ENCODE results near the gene PGM2L1.

Gene PGM2L1

GRCh38 chr11:74398244-74399159 lies at the start of gene PGM2L1:
Gene PGM2L1 (minus strand): TSS chr11:74398433. CDS start chr11:74398161, 272 bp downstream.
- DNase-seq (ENCODE audit: extremely low spot score): peak; percentile 89
- peak; percentile 76 for TF ChIP-seq SUZ12 (IDR thresholded peaks at IDR 0.05)
- TF ChIP-seq L3MBTL2 (conservative IDR thresholded peaks at IDR 0.05): peak; percentile 68
- TF ChIP-seq SP1 (IDR thresholded peaks at IDR 0.05): no peak
- TF ChIP-seq FOXM1 (IDR thresholded peaks at IDR 0.05; ENCODE audit: borderline replicate concordance): peak; percentile 41; the same call in 1 of the 2 replicates
- no peak for TF ChIP-seq ELF4 (IDR thresholded peaks at IDR 0.05)
- no peak for TF ChIP-seq NFRKB (IDR thresholded peaks at IDR 0.05)
- TF ChIP-seq PKNOX1 (IDR thresholded peaks at IDR 0.05): 0 out of 2 replicates have a peak, but pooled peaks have one; percentile 37
- no peak for TF ChIP-seq CTBP1 (IDR thresholded peaks at IDR 0.05; ENCODE audit: borderline replicate concordance)
- ChIA-PET POLR2A (interaction anchor here (0.6 to 2.6 kb wide), 21 partner anchors 9 to 195 kb away, joined by 3 to 28 read pairs (median 4); partner anchors contain the start of gene LIPT2), CTCF (interaction anchor here (1.0 kb wide), 1 partner anchor 9 kb away, joined by 3 read pairs; no protein-coding TSS in a partner anchor)

GRCh38 chr11:74447720-74448119 lies 49.5 kb upstream of the PGM2L1 start:
- CTCF ChIA-PET: interaction anchor here (0.5 kb wide), 1 partner anchor 40 kb away, joined by 3 read pairs; no protein-coding TSS in a partner anchor
- TF ChIP-seq ELF4 (IDR thresholded peaks at IDR 0.05): no peak
- no peak for DNase-seq (ENCODE audit: extremely low spot score)
- POLR2A ChIA-PET: no interaction called here

GRCh38 chr11:74446532-74446938 lies 48.3 kb upstream of the PGM2L1 start:
- ChIA-PET POLR2A (no interaction called here), CTCF (interaction anchor here (0.7 kb wide), 1 partner anchor 57 kb away, joined by 3 read pairs; no protein-coding TSS in a partner anchor)
- no peak for DNase-seq (ENCODE audit: extremely low spot score)
- no peak for TF ChIP-seq CTBP1 (IDR thresholded peaks at IDR 0.05; ENCODE audit: borderline replicate concordance)
- no peak for TF ChIP-seq ZNF384 (IDR thresholded peaks at IDR 0.05)
- TF ChIP-seq LEF1 (IDR thresholded peaks at IDR 0.05; ENCODE audit: borderline replicate concordance): no peak
- no peak for TF ChIP-seq FOXM1 (IDR thresholded peaks at IDR 0.05; ENCODE audit: borderline replicate concordance)
- TF ChIP-seq ARNT (IDR thresholded peaks at IDR 0.05): no peak
- no peak for TF ChIP-seq BHLHE40 (IDR thresholded peaks at IDR 0.05; ENCODE audit: borderline replicate concordance)
- TF ChIP-seq FOXK2 (IDR thresholded peaks at IDR 0.05): no peak
- no peak for TF ChIP-seq NFRKB (IDR thresholded peaks at IDR 0.05)
- TF ChIP-seq SP1 (IDR thresholded peaks at IDR 0.05): no peak
- no peak for TF ChIP-seq ELF4 (IDR thresholded peaks at IDR 0.05)
- no peak for TF ChIP-seq L3MBTL2 (conservative IDR thresholded peaks at IDR 0.05)
- TF ChIP-seq FOXA1 (IDR thresholded peaks at IDR 0.05): no peak

GRCh38 chr11:74444173-74444826 lies 46.1 kb upstream of the PGM2L1 start:
- DNase-seq (ENCODE audit: extremely low spot score): no peak
- POLR2A ChIA-PET: interaction anchor here (0.7 to 3.0 kb wide), 5 partner anchors 46 to 148 kb away, joined by 3 to 17 read pairs (median 5); partner anchors contain the start of genes PGM2L1 and POLD3
- CTCF ChIA-PET: interaction anchor here (0.7 to 2.6 kb wide), 3 partner anchors 9 to 55 kb away, joined by 3 to 13 read pairs (median 7); no protein-coding TSS in a partner anchor
- TF ChIP-seq NFRKB (IDR thresholded peaks at IDR 0.05) (no peak), L3MBTL2 (conservative IDR thresholded peaks at IDR 0.05) (no peak), TARDBP (IDR thresholded peaks at IDR 0.05) (no peak)

GRCh38 chr11:74443071-74443864 lies 45.0 kb upstream of the PGM2L1 start:
- no peak for TF ChIP-seq TARDBP (IDR thresholded peaks at IDR 0.05)
- ChIA-PET POLR2A (interaction anchor here (1.5 to 3.0 kb wide), 3 partner anchors 45 to 149 kb away, joined by 5 to 17 read pairs (median 5); partner anchors contain the start of genes PGM2L1 and POLD3), CTCF (interaction anchor here (0.7 to 2.6 kb wide), 5 partner anchors 10 to 54 kb away, joined by 3 to 13 read pairs (median 4); no protein-coding TSS in a partner anchor)
- DNase-seq (ENCODE audit: extremely low spot score): peak; percentile 35

GRCh38 chr11:74442636-74443035 lies 44.4 kb upstream of the PGM2L1 start:
- CTCF ChIA-PET: interaction anchor here (1.0 to 1.1 kb wide), 2 partner anchors 11 to 54 kb away, joined by 3 to 4 read pairs; no protein-coding TSS in a partner anchor
- TF ChIP-seq LEF1 (IDR thresholded peaks at IDR 0.05; ENCODE audit: borderline replicate concordance) (no peak), FOXM1 (IDR thresholded peaks at IDR 0.05; ENCODE audit: borderline replicate concordance) (no peak), NFRKB (IDR thresholded peaks at IDR 0.05) (no peak), FOXK2 (IDR thresholded peaks at IDR 0.05) (no peak), L3MBTL2 (conservative IDR thresholded peaks at IDR 0.05) (no peak), ARNT (IDR thresholded peaks at IDR 0.05) (no peak), HDGF (IDR thresholded peaks at IDR 0.05; ENCODE audit: borderline replicate concordance) (no peak), BHLHE40 (IDR thresholded peaks at IDR 0.05; ENCODE audit: borderline replicate concordance) (no peak), ZNF384 (IDR thresholded peaks at IDR 0.05) (no peak), SUZ12 (IDR thresholded peaks at IDR 0.05) (no peak), ELF4 (IDR thresholded peaks at IDR 0.05) (no peak)
- DNase-seq (ENCODE audit: extremely low spot score): no peak
- POLR2A ChIA-PET: interaction anchor here (3.0 kb wide), 1 partner anchor 44 kb away, joined by 17 read pairs; the partner anchor contains the start of gene PGM2L1
